Right renal cortex interstitium (tissue), 3 donors: ENCODE data around the gene CLCF1. TPM values are rescaled to one million over a fixed set of nuclear protein-coding genes. Genes with fewer than 3 reads are reported as not detected.
"Not testable (repeated sequence)": the region's sequence is repeated elsewhere in the genome, so short reads cannot be mapped to it uniquely, and the experiment has no call there.

ENCODE experiments used
- DNase-seq, 3 donors: peaks; one replicate each; pipeline ENCODE4 v3.0.0-alpha.2; 2013; ENCODE audit warnings: low read depth in 3 of 3, low spot score in 2 of 3
- polyA plus RNA-seq, 3 donors: library from polyadenylated mRNA; unstranded; fragments of 120-200 nt; gene quantifications; one replicate each; pipeline ENCODE4 v1.2.1, GENCODE V29; 2013; ENCODE audit not compliant: insufficient read length in 3 of 3

The CLCF1 gene
- polyA plus RNA-seq, 3 donors: 4.2 to 4.8 (median 4.5) TPM

DNA sequence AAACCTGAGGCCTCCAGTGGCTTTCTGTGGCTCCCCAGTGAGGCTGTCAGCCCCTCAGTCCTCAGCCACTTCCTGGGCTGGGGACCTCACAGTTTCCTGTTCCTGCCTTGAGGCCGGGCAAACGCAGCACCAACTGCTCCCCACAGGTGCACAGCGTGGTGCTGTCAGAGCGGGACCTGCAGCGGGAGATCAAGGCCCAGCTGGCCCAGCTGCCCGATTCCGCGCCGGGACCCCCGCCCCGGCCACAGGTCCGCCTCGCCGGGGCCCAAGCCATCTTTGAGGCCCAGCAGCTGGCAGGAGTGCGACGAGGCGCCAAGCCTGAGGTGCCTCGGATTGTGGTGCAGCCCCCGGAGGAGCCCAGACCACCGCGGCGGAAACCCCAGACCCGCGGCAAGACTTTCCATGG lies 35.9 kb upstream of the CLCF1 start:
- DNase-seq: no peak

- DNase-seq: no peak
Observed at GRCh38 chr11:67408437-67409200, 35.2 kb upstream of the CLCF1 start.

DNA sequence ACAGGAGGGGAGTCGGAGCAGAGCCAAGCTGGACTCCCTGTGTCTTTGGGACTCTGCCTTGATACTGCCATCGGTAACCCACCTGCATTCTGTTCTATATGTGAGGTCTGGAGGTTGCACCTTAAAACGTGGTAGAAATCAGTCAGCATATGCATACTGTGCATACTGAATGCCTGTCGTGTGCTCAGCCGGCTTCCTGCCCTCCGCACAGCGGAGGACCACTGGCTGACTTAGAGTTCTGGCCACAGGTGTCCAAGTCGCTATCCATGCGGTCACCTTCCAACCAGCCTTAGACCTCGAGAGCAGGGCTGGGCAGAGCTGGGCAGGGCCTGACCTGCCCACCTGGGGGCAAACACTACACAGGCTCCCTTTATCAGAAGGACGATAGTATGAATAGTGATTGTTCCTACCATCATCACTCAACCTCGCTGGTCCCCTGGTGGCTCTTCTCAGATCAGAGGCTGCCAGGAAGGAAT lies 34.3 kb upstream of the CLCF1 start:
- no peak for DNase-seq

DNA sequence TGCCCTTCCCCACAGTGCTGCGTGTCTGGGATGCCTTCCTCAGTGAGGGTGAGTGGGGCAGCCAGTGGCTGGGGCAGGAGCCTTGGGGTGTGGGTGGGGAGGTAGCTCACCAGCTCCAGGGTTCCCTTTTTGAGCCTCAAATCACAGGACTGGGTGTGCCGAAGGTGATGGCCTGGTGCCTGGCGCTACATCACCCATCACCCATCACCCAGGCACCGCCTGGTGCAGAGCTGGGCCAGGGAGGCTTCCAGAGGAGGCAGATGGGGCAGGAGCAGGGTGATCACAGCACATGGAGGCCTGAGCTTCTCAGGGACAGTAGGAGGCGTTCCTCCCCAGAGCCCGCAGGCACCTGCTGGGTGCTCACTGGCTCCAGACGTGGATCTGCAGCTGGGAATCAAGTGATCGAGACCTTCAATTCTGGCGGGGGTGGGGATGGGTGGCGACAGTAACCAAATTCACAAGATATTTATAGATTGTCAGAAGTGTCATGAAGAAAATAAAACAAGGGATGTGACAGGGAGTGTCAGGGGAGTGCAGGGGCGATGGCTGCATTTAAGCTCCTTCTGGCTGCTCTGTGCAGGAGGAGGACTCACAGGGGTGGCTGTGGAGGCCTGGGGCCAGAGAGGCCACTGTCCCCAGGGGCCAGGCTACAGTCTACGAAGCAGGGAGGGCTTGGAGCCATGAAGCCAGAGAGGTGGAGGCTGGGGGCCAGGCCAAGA lies 33.7 kb upstream of the CLCF1 start:
- DNase-seq: no peak

DNA sequence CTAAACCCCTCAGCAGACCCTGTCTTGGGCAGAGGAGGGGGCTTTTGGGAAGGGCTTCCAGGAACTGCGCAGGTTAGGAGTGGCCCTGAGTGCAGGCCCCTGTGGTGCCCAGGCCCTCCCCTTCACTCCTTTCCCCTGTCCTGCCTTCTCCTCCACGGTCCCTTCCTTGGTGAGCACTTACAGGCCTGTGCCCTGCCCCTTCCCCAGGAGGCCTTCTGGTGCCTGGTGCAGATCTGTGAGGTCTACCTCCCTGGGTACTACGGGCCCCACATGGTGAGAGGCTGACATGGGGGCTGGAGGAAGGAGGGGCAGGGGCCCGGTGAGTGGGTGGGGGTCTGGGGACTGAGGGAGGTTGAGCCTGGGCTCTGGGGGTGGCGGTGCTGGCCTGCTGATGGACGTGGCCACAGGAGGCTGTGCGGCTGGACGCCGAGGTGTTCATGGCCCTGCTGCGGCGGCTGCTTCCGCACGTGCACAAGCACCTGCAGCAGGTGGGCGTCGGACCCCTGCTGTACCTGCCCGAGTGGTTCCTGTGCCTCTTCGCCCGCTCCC lies 33.1 kb upstream of the CLCF1 start:
- no peak for DNase-seq

- no peak for DNase-seq
Observed at GRCh38 chr11:67405688-67406339, 32.4 kb upstream of the CLCF1 start.

DNA sequence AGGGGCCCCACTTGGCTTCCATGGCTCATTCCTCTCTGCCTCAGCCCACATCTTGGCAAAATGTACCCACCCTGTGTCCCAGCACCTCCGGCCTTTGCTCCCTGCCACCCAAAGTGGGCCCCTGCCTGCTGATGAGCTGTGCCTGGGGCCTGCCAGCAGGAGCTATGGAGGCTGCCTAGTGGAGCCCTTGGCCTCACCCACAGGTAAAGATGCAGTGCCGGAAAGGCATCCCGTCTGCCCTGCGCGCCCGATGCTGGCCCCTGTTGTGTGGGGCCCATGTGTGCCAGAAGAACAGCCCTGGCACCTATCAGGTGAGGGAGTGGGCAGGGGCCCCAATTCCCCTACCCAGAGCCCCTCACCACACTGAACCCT lies 31.8 kb upstream of the CLCF1 start:
- no peak for DNase-seq

DNA sequence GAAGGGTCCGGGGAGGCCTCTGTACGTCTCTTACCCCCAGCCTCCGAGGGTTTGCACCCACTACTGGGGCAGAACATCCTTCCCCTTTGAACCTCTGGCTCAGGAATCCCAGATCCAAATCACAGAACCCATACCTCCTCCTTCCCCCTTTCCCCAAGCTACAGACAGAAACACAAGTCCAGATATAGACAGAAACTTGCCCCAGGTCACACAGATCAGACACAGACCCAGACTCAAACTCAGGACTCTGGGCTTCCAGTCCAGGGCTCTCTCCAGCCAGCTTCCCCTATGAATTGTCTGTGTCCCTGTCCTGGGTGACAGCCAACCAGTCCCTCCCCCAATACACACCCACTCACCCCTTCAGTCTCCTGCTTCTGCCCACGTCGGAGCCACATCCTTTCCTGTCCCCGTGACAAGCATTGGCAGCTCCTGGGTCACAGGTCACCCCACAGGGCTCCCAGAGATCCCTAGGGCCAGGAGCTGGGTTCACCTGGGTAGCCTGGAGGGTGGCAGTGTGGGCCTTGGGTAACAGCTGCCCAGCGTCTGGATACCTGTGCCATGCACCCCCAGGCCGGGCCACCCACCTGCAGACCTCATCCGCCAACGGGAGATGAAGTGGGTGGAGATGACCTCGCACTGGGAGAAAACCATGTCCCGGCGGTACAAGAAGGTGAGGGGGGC lies 31.3 kb upstream of the CLCF1 start:
- DNase-seq: no peak

DNA sequence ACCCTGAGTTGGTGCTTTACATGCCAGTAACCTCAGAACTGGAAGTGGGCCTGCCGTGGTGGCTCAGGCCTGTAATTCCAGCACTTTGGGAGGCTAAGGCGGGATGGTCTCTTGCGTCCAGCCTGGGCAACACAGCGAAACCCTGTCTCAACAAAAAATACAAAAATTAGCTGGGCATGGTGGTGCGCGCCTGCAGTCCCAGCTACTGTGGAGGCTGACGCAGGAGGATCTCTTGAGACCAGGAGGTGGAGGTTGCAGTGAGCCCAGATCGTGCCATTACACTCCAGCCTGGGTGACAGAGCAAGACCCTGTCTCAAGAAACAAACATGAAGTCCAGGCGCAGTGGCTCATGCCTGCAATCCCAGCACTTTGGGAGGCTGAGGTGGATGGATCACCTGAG lies 29.7 kb upstream of the CLCF1 start:
- DNase-seq: not testable (repeated sequence)

DNA sequence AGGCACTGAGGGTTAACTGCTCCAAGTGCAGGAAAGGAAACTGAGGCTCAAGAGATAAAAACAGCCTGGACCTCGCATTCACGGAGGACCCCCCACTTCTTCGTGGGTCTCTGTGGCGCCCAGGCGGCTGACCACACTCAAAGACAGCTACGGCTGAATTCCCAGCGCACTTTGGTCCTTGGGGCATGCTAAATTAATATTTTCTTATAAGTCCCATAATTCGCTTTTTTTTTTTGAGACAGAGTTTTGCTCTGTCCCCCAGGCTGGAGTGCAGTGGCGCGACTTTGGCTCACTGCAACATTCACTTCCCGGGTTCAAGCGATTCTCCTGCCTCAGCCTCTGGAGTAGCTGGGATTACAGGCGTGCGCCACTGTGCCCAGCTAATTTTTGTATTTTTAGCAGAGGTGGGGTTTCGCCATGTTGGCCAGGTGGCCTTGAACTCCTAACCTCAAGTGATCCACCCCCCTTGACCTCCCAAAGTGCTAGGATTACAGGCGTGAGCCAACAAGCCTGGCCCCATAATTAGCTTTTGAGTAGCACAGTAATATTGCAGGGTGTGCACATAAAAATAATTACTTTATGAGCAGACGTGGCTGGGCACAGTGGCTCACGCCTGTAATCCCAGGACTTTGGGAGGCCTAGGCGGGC lies 28.9 kb upstream of the CLCF1 start:
- DNase-seq: not testable (repeated sequence)

DNA sequence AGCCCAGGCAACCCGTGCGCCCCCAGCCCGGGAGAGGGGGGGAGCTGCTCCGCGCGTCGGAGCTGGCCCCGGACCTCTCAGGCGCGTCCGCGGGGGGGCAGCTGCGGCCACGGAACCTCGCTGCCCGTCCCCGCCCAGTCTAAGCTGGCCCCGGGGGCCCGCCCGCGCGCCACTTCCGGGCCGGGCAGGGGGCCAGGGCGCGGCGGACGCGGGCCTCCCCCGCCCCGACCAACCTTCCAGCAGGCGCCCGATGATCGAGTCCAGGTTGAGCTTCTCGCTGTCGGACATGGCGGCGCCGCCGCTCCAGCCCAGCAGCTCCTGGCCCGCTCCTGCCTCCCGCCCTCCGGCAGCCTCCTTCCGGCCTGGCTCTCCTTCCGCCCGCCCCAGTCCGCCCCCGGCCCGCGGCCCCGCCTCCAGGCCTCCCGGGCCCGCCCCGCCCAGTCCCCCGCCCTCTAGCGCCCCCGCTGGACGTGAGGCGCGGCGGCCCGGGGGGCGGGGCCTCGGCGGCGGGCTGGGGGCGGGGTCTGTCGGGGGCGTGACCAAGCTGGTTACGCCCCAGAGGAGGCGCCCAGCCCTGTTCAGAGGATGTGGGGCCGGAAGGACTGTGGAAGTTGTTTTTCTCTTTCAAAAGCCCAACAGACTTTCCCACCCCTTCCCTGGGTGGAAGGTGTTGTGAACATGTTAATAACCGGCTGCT lies 28.2 kb upstream of the CLCF1 start, which contains the start of gene PPP1CA:
Gene PPP1CA (minus strand): TSS at position 364 of the 697 bp plus-strand sequence. CDS start 76 bp downstream, at position 288.
- DNase-seq: peak in 1 of 3 donors; percentile 72

DNA sequence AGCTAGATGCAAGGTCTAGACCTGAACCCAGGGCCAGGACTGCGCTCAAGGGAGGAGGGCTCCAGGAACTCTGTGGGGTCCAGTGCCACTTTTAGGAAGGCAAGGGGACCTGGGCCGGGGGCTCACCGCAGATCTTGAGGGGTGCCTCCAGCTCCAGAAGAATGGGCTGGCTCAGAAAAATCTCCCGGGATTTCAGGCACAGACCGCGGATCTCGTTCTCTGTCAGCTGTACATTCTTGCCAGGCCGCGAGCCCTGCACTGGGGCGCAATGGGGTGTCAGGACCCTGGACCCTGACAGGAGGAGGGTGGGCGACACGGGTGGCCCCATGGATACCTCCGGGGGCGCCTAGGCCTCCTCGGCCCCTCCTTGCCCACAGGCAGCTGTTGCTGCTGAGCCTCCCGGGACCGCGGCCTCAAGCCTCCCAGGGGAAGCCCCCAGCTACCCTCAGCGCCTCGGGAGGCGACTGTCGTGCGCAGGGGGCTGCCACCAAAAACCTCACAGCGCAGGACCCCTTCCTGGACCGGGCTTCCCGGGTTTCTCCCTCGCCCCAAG lies 27.6 kb upstream of the CLCF1 start:
- DNase-seq: no peak

- no peak for DNase-seq
Observed at GRCh38 chr11:67400251-67400941, 27.0 kb upstream of the CLCF1 start.

- DNase-seq: no peak
Observed at GRCh38 chr11:67398661-67399563, 25.5 kb upstream of the CLCF1 start.

GRCh38 chr11:67397986-67398660 lies 24.7 kb upstream of the CLCF1 start:
- DNase-seq: no peak

DNA sequence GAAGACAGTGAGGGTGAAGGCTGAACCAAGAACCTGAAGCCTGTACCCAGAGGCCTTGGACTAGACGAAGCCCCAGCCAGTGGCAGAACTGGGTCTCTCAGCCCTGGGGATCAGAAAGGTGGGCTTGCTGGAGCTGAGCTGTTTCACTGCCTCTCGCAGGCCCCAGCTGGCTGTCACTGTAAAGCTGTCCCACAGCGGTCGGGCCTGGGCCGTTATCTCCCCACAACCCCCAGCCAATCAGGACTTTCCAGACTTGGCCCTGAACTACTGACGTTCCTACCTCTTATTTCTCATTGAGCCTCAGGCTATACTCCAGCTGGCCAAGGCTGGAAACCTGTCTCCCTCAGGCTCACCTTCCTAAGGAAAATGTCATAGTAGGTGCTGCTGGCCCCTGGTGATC lies 24.1 kb upstream of the CLCF1 start:
- no peak for DNase-seq
